ENCODE measurements around the gene SH3TC2.

Gene SH3TC2

GRCh38 chr5:149027636-149028035 lies 35.2 kb downstream of the SH3TC2 start:
- DNase-seq = no peak

GRCh38 chr5:149024943-149025342 lies 37.9 kb downstream of the SH3TC2 start:
- no peak for DNase-seq

- DNase-seq = no peak
These were observed 38.4 kb downstream of the SH3TC2 start for GRCh38 chr5:149024477-149024876.

GRCh38 chr5:149022200-149022599 lies 40.7 kb downstream of the SH3TC2 start:
- DNase-seq = no peak

- peak in 2 of 3 experiments; percentile 6 to 56 for DNase-seq
These were observed 43.2 kb downstream of the SH3TC2 start for GRCh38 chr5:149019679-149020078.

- DNase-seq = peak in 2 of 3 experiments; percentile 2 to 47
These were observed 43.9 kb downstream of the SH3TC2 start for GRCh38 chr5:149018909-149019443.

- peak in 1 of 3 experiments; percentile 50 for DNase-seq
These were observed 45.2 kb downstream of the SH3TC2 start for GRCh38 chr5:149017636-149018035.

GRCh38 chr5:149015561-149015960 lies 47.3 kb downstream of the SH3TC2 start:
- no peak for DNase-seq

- DNase-seq = no peak
These were observed 47.7 kb downstream of the SH3TC2 start for GRCh38 chr5:149015126-149015525.

- no peak for DNase-seq
These were observed 48.3 kb downstream of the SH3TC2 start for GRCh38 chr5:149014571-149015031.

GRCh38 chr5:149013796-149014195 lies 49.1 kb downstream of the SH3TC2 start:
- no peak for DNase-seq

- no peak for DNase-seq
These were observed 50.5 kb downstream of the SH3TC2 start for GRCh38 chr5:149012350-149012749.

GRCh38 chr5:149011728-149012127 lies 51.1 kb downstream of the SH3TC2 start:
- DNase-seq = no peak

GRCh38 chr5:149011084-149011483 lies 51.8 kb downstream of the SH3TC2 start:
- no peak for DNase-seq

GRCh38 chr5:149007174-149007573 lies 55.7 kb downstream of the SH3TC2 start:
- DNase-seq = no peak

- DNase-seq = no peak
These were observed 56.4 kb downstream of the SH3TC2 start for GRCh38 chr5:149006426-149006825.

- no peak for DNase-seq
These were observed 57.6 kb downstream of the SH3TC2 start for GRCh38 chr5:149005077-149005892.

GRCh38 chr5:149004559-149004958 lies 58.3 kb downstream of the SH3TC2 start:
- no peak for DNase-seq

GRCh38 chr5:149002761-149003689 lies 59.8 kb downstream of the SH3TC2 start:
- DNase-seq = no peak

- DNase-seq = no peak
These were observed 60.8 kb downstream of the SH3TC2 start for GRCh38 chr5:149002053-149002452.

- DNase-seq = no peak
These were observed 61.7 kb downstream of the SH3TC2 start for GRCh38 chr5:149001162-149001561.

- no peak for DNase-seq
These were observed 63.1 kb downstream of the SH3TC2 start for GRCh38 chr5:148999741-149000140.

- DNase-seq = peak; percentile 24 to 66 (median 59)
These were observed 64.6 kb downstream of the SH3TC2 start for GRCh38 chr5:148998174-148998797.

Data from NCI-H1417 (cell line).